ENCODE measurements around the gene SLC35D1. TPM values are rescaled to one million over a fixed set of nuclear protein-coding genes. Genes with fewer than 3 reads are reported as not detected.

The SLC35D1 gene
- total and polyA plus RNA-seq, 9 of the 15 experiments (the other 6 are each of a cell fraction or from before 2014, with no cell fraction given): 2.3 to 10.4 (median 6.4) TPM

- Histone ChIP-seq H3K27ac (ENCODE audit: extremely low read depth, low read depth, low read length) (no peak overlapping the region), H2AFZ (ENCODE audit: low read depth, low read length) (peak overlapping the region; percentile 35; the same call in 1 of the 2 replicates), H3K9ac (ENCODE audit: insufficient read depth in 1 of 2, low read depth in 2 of 2, low read length in 2 of 2) (no peak overlapping the region), H3K9me1 (ENCODE audit: control insufficient read depth, insufficient read depth, low read length) (no peaks in the 10 kb centered on the region), H3K4me2 (ENCODE audit: insufficient read depth, low read length) (no peak overlapping the region), H3K9me3 (replicated peaks; ENCODE audit: control insufficient read depth, insufficient read depth, low read depth, low read length) (no peaks in the 10 kb centered on the region), H3K4me1 (replicated peaks in 1 of 2; ENCODE audit: control insufficient read depth in 2 of 2, insufficient read depth in 2 of 2, low read length in 2 of 2) (peaks cover 0 to 15% of the 10 kb centered on the region in 2 experiments; a peak in 2 of 5 replicates), H4K20me1 (replicated peaks; ENCODE audit: control insufficient read depth, insufficient read depth, low read length) (no peaks in the 10 kb centered on the region), H3K27me3 (ENCODE audit: control insufficient read depth in 2 of 2, insufficient read depth in 2 of 2, low read length in 2 of 2) (no peaks in the 10 kb centered on the region), H3K36me3 (ENCODE audit: control insufficient read depth, insufficient read depth, low read length) (no peaks in the 10 kb centered on the region), H3K79me2 (ENCODE audit: control insufficient read depth, insufficient read depth, low read length) (no peaks in the 10 kb centered on the region), H3K4me3 (no peak overlapping the region)
- ChIA-PET POLR2A (interaction anchor here (1.1 kb wide), 1 partner anchor 14 kb away, joined by 4 read pairs; no protein-coding TSS in a partner anchor), CTCF (ENCODE audit: low intra/inter-chr PET ratio) (no interaction called here)
- DNase-seq (ENCODE audit: extremely low read depth in 1 of 4, low spot score in 3 of 4): no peak
- FAIRE-seq: no peak
- in situ Hi-C loops (cut with MboI): no loop called here
- no peak for ATAC-seq
- 67% methylated on average over 2 of the region's 2 CpGs for WGBS (ENCODE audit: insufficient coverage, low coverage, missing lambda C conversion rate)
- 0 out of 4 replicates have a peak, but pooled peaks of 1 of the 2 experiments have one; percentile 11 for TF ChIP-seq ZNF639 (CRISPR knock-in tag; conservative IDR thresholded peaks at IDR 0.05 in 1 of 2, IDR thresholded peaks at IDR 0.05 in 1 of 2)
- TF ChIP-seq KLF10 (CRISPR knock-in tag; IDR thresholded peaks at IDR 0.05): no peak
- TF ChIP-seq ZNF175 (CRISPR knock-in tag; IDR thresholded peaks at IDR 0.05; ENCODE audit: low read depth): 0 out of 2 replicates have a peak, but pooled peaks have one; percentile 11
- TF ChIP-seq ZNF217 (CRISPR knock-in tag; IDR thresholded peaks at IDR 0.05): no peak
- no peak for TF ChIP-seq SMAD3 (CRISPR knock-in tag; conservative IDR thresholded peaks at IDR 0.05)
- TF ChIP-seq PHTF2 (CRISPR knock-in tag; IDR thresholded peaks at IDR 0.05): no peak
- TF ChIP-seq GTF2A2 (tag; IDR thresholded peaks at IDR 0.05): no peak; the same call in 1 of the 2 replicates
- no TSS peak for BruUV-seq (replicated peaks)
- intact Hi-C loops (cut with micrococcal nuclease): no loop called here
These were observed 7.3 kb upstream of the SLC35D1 start for GRCh38 chr1:67061266-67061665.
